Sigmoid colon (tissue), 7 donors: ENCODE data around the gene KLK2. TPM values are rescaled to one million over a fixed set of nuclear protein-coding genes. Genes with fewer than 3 reads are reported as not detected.

Experiments
- DNase-seq: peaks from one replicate; pipeline ENCODE4 v3.0.0-alpha.2; 2019
- H3K27ac ChIP-seq, 4 donors: fragments of 200-600 bp; sonication (generic); one replicate each; pipeline ENCODE4 v1.5.1; 2016 to 2019; ENCODE audit warnings: mild to moderate bottlenecking in 1 of 4
- H3K27me3 ChIP-seq, 3 donors: fragments of 200-600 bp; sonication (generic); one replicate each; pipeline ENCODE4 v1.5.1; 2019; ENCODE audit warnings: mild to moderate bottlenecking in 1 of 3
- H3K36me3 ChIP-seq, 4 donors: fragments of 200-600 bp; sonication (generic); one replicate each; pipeline ENCODE4 v1.5.1; 2016 to 2019
- H3K4me1 ChIP-seq, 4 donors: fragments of 200-600 bp; sonication (generic); one replicate each; pipeline ENCODE4 v1.5.1; 2017 to 2019
- H3K4me3 ChIP-seq, 4 donors: fragments of 200-600 bp; sonication (generic); one replicate each; pipeline ENCODE4 v1.5.1; 2017 to 2019; ENCODE audit warnings: mild to moderate bottlenecking in 2 of 4, moderate library complexity in 1 of 4
- H3K9me3 ChIP-seq, 4 donors: fragments of 200-600 bp in 3 of 4; sonication (generic) in 3 of 4; one replicate each; pipeline versions ENCODE4 v1.5.1 to v1.6.1; 2013 to 2019
- EP300 ChIP-seq, 4 donors: sonication (generic); formaldehyde crosslinking; IDR thresholded peaks; one replicate each; pipeline ENCODE4 v1.6.1; 2017; ENCODE audit warnings: antibody characterized with exemption in 4 of 4
- POLR2A ChIP-seq, 2 donors: fragments of 450-650 bp; IDR thresholded peaks; one replicate each; pipeline ENCODE4 v1.6.1; 2016; ENCODE audit warnings: antibody characterized with exemption in 2 of 2, mild to moderate bottlenecking in 2 of 2, moderate library complexity in 2 of 2
- POLR2AphosphoS5 ChIP-seq, 4 donors: sonication (generic); formaldehyde crosslinking; IDR thresholded peaks; one replicate each; pipeline ENCODE4 v1.6.1; 2017; ENCODE audit warnings: antibody characterized with exemption in 4 of 4
- WGBS, 2 donors: extraction: QIAGEN DNeasy Blood & Tissue Kit; methylation state at CpG; one replicate each; pipeline ENCODE4 v1.1.7; 2013; 5-methylcytosine and 5-hydroxymethylcytosine counted together
- intact Hi-C: fragments of 100-400 bp; cut with DNase I; formaldehyde crosslinking; loops from one replicate; pipeline ENCODE4 v1.15.1; 2023
- polyA plus RNA-seq, 3 donors: library from polyadenylated mRNA; stranded (reverse); fragments of 200-250 nt; gene quantifications; one replicate each; pipeline ENCODE4 v1.2.3, GENCODE V29; 2013
- total RNA-seq, 4 donors: library from RNA; depleted of rRNA; stranded (reverse); fragments of >200 nt; gene quantifications; one replicate each; pipeline ENCODE4 v1.1.0, GENCODE V29; 2016
- TF ChIP-seq, protein P1 (sequence below), 4 experiments: fragments of 450-650 bp in 3 of 4; fragments of 200-600 bp in 1 of 4; IDR thresholded peaks; one replicate each; pipeline ENCODE4 v1.5.1; 2016 to 2019; ENCODE audit warnings: antibody characterized with exemption in 4 of 4, mild to moderate bottlenecking in 3 of 4, moderate library complexity in 2 of 4
- donor health status: healthy with polysubstance abuse.
- donor health status: Bipolar disorder and iron deficiency.
- donor health status: healthy.

Gene KLK2
- total and polyA plus RNA-seq, 7 donors: 0.28 TPM; not detected in 6

DNA sequence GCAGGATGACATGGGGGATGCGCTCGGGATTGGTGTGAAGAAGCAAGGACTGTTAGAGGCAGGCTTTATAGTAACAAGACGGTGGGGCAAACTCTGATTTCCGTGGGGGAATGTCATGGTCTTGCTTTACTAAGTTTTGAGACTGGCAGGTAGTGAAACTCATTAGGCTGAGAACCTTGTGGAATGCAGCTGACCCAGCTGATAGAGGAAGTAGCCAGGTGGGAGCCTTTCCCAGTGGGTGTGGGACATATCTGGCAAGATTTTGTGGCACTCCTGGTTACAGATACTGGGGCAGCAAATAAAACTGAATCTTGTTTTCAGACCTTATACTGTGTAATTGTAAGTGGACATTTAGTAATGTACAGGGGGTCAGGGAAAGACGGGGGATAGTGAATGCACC, 7.0 kb downstream of the KLK2 start:
- no peaks in the 10 kb centered on the region for H3K9me3 ChIP-seq
- TF ChIP-seq POLR2A (IDR thresholded peaks at IDR 0.05): no peak
- TF ChIP-seq EP300 (IDR thresholded peaks at IDR 0.05): no peak
- TF ChIP-seq, protein P1, sequence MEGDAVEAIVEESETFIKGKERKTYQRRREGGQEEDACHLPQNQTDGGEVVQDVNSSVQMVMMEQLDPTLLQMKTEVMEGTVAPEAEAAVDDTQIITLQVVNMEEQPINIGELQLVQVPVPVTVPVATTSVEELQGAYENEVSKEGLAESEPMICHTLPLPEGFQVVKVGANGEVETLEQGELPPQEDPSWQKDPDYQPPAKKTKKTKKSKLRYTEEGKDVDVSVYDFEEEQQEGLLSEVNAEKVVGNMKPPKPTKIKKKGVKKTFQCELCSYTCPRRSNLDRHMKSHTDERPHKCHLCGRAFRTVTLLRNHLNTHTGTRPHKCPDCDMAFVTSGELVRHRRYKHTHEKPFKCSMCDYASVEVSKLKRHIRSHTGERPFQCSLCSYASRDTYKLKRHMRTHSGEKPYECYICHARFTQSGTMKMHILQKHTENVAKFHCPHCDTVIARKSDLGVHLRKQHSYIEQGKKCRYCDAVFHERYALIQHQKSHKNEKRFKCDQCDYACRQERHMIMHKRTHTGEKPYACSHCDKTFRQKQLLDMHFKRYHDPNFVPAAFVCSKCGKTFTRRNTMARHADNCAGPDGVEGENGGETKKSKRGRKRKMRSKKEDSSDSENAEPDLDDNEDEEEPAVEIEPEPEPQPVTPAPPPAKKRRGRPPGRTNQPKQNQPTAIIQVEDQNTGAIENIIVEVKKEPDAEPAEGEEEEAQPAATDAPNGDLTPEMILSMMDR (IDR thresholded peaks at IDR 0.05): no peak
- TF ChIP-seq POLR2AphosphoS5 (IDR thresholded peaks at IDR 0.05): no peak
- no peak for DNase-seq
- H3K27ac ChIP-seq: no peak overlapping the region
- no peaks in the 10 kb centered on the region for H3K36me3 ChIP-seq
- H3K27me3 ChIP-seq: peaks cover 0 to 41% (median 14%) of the 10 kb centered on the region in 3 donors
- intact Hi-C loops: no loop called here
- 54 to 72% methylated on average over 5 of the region's 5 CpGs for WGBS, 2 donors
- H3K4me1 ChIP-seq: no peaks in the 10 kb centered on the region
- no peak overlapping the region for H3K4me3 ChIP-seq

DNA sequence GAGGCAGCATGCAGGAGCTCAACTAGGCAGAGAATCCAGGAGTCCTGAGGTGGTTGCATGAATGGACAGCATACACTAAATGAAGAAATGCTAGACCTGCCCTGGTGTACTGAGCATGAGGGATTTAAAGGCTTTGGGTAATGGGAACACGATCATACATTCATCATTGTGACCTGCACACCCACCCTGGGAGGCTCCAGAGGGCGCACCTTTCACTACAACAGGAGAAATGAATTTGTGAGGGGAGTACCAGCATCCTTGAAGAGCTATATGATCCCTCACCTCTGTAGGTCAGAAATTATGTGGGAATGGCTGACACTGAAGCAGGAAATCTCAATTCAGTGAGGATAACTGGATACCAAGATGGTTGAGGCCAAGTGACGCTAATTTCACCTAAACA, 8.9 kb downstream of the KLK2 start:
- 69 to 83% methylated on average over 3 of the region's 3 CpGs for WGBS, 2 donors
- TF ChIP-seq EP300 (IDR thresholded peaks at IDR 0.05) (no peak), POLR2A (IDR thresholded peaks at IDR 0.05) (no peak)
- TF ChIP-seq, protein P1 (IDR thresholded peaks at IDR 0.05): no peak
- H3K9me3 ChIP-seq: no peaks in the 10 kb centered on the region
- H3K4me3 ChIP-seq: no peak overlapping the region
- no peaks in the 10 kb centered on the region for H3K4me1 ChIP-seq
- DNase-seq: no peak
- H3K27ac ChIP-seq: no peak overlapping the region
- intact Hi-C loops: no loop called here
- peaks cover 0 to 27% (median 11%) of the 10 kb centered on the region in 3 donors for H3K27me3 ChIP-seq
- no peaks in the 10 kb centered on the region for H3K36me3 ChIP-seq

DNA sequence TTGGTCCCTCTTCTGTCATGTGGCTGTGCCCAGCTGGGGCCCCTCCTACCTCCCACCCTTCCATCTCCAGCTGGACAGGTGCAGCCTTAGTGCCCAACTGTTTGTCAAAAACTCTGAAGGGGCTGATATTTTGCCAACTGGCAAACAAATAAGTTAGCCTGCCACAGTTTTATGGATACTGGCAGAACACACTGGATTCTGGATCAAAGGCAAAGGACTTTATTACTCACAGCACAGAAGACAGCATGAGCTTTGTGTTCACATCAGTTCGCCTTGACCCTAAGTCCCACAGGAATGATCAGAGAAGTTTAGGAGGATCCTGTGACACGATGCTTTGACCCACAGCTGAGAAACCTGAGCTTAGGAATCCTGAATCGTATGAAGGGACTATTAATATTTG, 16.4 kb downstream of the KLK2 start:
- Histone ChIP-seq H3K27ac (peak overlapping the region in 2 of 4 donors; percentile 51 to 58), H3K36me3 (no peaks in the 10 kb centered on the region), H3K4me3 (no peak overlapping the region), H3K9me3 (no peaks in the 10 kb centered on the region), H3K27me3 (peaks cover 0 to 7% (median 0%) of the 10 kb centered on the region in 3 donors), H3K4me1 (peaks cover 0 to 6% (median under 1%) of the 10 kb centered on the region in 4 donors)
- DNase-seq: no peak
- WGBS, 2 donors: 13 to 46% methylated on average over 3 of the region's 3 CpGs
- intact Hi-C loops: no loop called here
- TF ChIP-seq POLR2A (IDR thresholded peaks at IDR 0.05): no peak
- TF ChIP-seq POLR2AphosphoS5 (IDR thresholded peaks at IDR 0.05): peak in 2 of 4 donors; percentile 54 to 60
- peak in 1 of 4 donors; percentile 37 for TF ChIP-seq EP300 (IDR thresholded peaks at IDR 0.05)

DNA sequence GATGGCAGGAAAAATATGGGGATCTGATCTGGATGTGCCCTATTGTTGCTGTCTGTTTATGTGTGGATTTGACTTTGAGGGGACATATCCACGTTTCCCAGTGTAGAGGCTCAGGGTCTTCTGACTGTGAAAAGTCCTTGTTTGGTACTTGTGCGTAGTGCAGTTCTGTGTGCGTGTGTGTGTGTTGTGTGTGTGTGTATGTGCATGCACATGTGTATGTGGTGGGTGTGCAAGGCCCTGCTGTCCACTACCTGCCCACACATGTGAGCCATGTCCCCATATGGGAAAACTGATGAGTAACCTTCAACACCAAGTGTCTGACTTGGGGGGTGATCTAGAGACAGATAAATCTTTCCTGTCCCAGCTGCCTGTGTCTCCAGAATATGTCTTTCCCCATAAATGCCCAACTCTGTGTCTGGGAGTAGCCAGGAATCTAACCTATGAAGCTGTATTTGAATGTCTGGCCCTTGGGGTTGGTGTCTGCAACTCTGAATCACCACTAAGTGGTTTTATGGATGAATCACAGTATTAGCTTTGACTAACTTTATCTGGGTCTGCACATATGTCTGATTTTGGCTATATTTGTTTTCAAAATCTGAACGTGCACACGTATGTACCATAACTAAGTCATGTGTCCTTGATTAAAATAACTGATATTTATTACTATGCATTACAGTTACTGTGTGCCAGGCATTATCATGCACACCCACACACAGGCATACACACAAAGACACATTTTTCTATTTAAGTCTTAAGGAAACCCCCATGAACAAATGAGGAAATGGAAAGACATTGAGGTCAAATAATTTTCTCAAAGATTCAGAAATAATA, 17.4 kb downstream of the KLK2 start:
- Histone ChIP-seq H3K9me3 (no peaks in the 10 kb centered on the region), H3K4me3 (no peak overlapping the region), H3K27me3 (peaks cover 0 to 12% (median 0%) of the 10 kb centered on the region in 3 donors), H3K4me1 (peaks cover 0 to 6% (median 2%) of the 10 kb centered on the region in 4 donors), H3K36me3 (no peaks in the 10 kb centered on the region), H3K27ac (peak overlapping the region in 2 of 4 donors; percentile 51 to 58)
- TF ChIP-seq POLR2AphosphoS5 (IDR thresholded peaks at IDR 0.05): no peak
- no peak for TF ChIP-seq POLR2A (IDR thresholded peaks at IDR 0.05)
- no peak for TF ChIP-seq EP300 (IDR thresholded peaks at IDR 0.05)
- TF ChIP-seq, protein P1 (IDR thresholded peaks at IDR 0.05): no peak
- no peak for DNase-seq
- intact Hi-C loops: no loop called here
- 48 to 71% methylated on average over 5 of the region's 5 CpGs for WGBS, 2 donors

DNA sequence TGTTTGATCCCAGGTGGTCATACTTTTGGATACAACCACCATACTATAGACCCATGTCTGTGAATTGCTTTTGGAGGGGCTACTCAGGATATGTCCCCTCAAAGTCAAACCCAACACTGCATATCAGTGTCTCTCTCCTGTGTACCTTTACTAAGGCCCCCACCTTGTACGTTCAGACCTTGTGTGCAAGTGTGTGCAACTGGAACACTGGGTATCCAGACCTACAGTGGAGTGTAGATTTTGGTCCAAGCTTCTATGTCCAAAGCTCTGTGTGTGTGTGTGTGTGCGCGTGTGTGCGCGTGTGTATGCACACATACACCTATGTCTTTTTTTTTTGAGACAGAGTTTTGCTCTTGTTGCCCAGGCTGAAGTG, 18.0 kb downstream of the KLK2 start:
- no peaks in the 10 kb centered on the region for H3K36me3 ChIP-seq
- intact Hi-C loops: no loop called here
- TF ChIP-seq POLR2A (IDR thresholded peaks at IDR 0.05): no peak
- no peak for TF ChIP-seq POLR2AphosphoS5 (IDR thresholded peaks at IDR 0.05)
- TF ChIP-seq, protein P1 (IDR thresholded peaks at IDR 0.05): no peak
- TF ChIP-seq EP300 (IDR thresholded peaks at IDR 0.05): no peak
- peaks cover 0 to 6% (median 2%) of the 10 kb centered on the region in 4 donors for H3K4me1 ChIP-seq
- no peak overlapping the region for H3K4me3 ChIP-seq
- H3K27me3 ChIP-seq: peaks cover 0 to 12% (median 0%) of the 10 kb centered on the region in 3 donors
- H3K27ac ChIP-seq: peak overlapping the region in 1 of 4 donors; percentile 58
- no peak for DNase-seq
- 86 to 97% methylated on average over 5 of the region's 5 CpGs for WGBS, 2 donors
- no peaks in the 10 kb centered on the region for H3K9me3 ChIP-seq
